ENCODE data around the gene LTA4H.

Gene LTA4H

GRCh38 chr12:96034621-96035282 lies 635 bp downstream of the LTA4H start:
- peak; percentile 11 for DNase-seq (ENCODE audit: low read depth)

- no peak for DNase-seq (ENCODE audit: low read depth)
Measured at GRCh38 chr12:96033549-96034389, 1.6 kb downstream of the LTA4H start.

- DNase-seq (ENCODE audit: low read depth), result no peak
Measured at GRCh38 chr12:96029826-96030225, 5.6 kb downstream of the LTA4H start.

DNA sequence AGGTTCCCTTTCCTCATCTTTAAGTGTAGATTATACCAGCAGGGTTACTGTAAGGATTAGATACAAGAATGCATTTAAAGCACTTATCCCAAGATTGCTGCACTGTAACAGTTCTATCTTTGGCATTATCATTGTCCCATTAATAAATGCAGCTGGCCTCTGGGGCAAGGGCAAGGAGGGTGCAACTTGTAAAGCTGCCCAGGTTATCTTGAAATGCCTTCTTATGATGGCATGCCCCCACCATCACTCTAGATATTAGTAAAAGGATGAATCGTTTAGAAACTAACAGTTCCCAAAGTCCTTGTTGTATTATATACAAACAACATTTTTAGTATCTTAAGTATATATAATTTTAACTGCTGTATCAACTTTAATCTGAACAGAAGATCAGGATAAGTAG lies 6.8 kb downstream of the LTA4H start:
- no peak for DNase-seq (ENCODE audit: low read depth)

DNA sequence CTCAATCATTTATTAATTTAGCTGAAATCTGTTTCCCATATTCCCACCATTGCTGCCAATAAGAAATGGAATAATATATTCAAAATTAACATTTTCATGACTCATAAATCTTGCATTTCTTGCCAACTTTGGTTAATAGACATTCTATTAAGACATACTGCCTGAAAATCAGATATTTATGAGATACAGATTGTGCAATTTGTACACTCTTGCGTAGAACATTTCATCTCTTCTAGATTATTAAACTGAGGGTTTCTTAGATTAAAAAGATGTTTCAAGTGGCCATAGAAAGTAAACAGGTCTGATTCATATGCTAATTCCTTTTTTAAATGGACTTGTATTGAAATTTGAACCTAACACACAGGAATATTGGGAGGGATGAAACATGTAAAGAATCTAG lies 9.1 kb downstream of the LTA4H start:
- no peak for DNase-seq (ENCODE audit: low read depth)

DNA sequence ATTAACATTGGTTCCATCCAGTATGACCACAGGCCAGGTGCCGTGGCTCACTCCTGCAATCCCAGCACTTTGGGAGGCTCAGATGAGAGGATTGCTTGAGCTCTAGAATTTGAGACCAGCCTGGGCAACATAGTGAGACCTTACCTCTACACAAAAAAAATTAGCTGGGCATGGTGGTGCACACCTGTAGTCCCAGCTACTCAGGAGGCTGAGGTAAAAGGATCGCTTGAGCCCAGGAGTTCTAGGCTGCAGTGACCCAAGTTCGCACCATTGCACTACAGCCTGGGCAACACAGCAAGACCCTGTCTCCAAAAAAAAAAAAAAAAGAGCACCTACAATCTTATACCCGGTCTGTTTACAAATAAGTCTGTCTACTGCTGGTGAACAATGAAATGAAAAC lies 9.9 kb downstream of the LTA4H start:
- DNase-seq (ENCODE audit: low read depth), result no peak

DNA sequence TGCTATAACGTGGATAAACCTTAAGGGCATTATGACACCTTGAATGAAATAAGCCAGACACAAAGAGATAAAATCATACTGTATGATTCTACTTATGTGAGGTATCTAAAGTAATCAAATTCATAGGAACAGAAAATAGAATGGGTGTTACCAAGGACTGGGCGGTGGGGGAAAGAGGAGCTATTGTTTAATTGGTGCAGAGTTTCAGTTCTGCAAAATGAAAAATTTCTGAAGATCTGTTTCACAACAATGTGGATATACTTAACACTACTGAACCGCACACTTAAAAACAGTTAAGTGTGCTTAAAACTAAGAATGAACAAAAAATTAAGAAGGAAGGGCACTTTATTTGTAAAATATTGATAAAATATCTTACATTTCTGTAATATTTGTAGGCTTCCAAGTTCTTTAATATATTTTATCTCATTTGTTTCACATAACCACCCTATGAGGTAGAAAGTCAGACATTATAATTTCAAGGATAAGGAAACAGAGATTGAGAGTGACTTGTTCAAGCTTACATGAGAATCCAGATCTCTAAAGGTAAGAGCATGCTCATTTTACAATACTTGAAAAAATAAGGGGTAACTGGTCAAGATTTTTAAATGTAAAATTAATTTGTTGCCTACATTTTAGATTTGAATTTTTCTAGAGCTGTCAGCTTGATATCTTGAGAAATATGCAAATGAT lies 14.9 kb downstream of the LTA4H start:
- DNase-seq (ENCODE audit: low read depth), result no peak

- no peak for DNase-seq (ENCODE audit: low read depth)
Measured at GRCh38 chr12:96015672-96016071, 19.7 kb downstream of the LTA4H start.

- DNase-seq (ENCODE audit: low read depth), result no peak
Measured at GRCh38 chr12:96014943-96015599, 20.3 kb downstream of the LTA4H start.

- DNase-seq (ENCODE audit: low read depth), result no peak
Measured at GRCh38 chr12:96007729-96008128, 27.7 kb downstream of the LTA4H start.

- no peak for DNase-seq (ENCODE audit: low read depth)
Measured at GRCh38 chr12:96006727-96007126, 28.7 kb downstream of the LTA4H start.

DNA sequence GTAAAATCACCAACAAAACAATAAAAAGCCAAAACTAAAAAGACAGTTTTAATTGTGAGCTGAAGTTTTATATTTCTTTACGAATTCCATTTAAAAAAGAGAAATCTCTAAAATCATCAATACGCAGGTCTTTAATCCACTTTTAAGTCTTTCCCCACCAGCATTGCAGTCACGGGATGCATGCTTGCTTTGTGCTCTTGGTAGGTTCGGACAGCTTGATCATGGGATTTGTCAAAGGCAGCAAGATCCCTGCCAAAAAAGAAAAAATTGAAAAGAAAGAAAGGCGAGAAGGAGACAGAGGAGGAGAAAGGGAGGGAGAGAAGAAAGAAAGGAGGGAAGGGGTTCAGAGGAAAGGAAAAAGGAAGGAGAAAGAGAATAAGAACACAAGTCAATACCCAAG lies 34.5 kb downstream of the LTA4H start:
- DNase-seq (ENCODE audit: low read depth), result no peak

GRCh38 chr12:95999484-95999883 lies 35.9 kb downstream of the LTA4H start:
- no peak for DNase-seq (ENCODE audit: low read depth)

- no peak for DNase-seq (ENCODE audit: low read depth)
Measured at GRCh38 chr12:95998611-95999286, 36.6 kb downstream of the LTA4H start.

DNA sequence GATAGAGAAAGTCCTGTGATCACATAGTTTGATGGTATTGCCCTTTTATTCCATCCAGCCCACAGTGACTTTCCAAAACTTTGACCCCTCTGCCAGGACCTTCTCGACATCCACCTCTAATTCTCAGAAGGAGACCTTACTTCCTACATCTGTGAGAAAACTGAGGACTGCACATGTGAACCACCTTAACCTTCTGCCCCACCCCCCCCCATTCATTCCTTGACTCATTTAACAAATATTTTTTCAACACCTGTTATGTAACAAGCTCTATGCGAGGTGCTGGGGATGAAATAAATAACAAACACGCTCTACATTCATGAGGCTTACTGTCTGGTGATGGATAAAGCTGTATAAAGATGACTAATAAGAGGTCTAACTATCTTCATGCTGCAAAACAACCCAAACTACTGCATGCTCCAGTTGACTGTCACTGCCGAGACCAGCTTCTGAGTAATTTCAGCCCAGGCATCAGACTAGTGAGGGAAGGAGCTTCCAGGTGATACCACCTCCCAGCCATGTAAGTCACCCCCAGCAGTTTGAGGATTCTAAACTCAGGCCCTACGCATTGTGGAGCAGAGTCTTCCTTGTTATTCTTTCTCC lies 37.4 kb downstream of the LTA4H start:
- no peak for DNase-seq (ENCODE audit: low read depth)

DNA sequence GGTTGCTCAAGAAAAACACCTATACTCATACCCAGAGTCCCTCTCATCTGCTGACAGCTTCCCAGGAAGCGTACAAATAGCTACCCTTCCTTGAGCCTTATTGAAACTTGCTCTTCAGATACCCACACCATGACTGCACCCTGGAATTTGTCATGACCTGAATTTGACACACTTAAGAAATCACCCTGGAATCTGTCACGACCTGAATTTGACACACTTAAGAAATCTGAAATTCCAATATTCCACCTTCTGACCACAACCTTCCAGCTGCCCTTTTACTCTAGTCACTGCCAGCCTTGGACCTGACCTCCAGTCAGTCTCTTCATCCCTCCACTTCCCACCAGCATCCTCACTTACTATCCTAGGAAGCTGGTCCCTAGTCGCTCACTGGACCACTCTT lies 38.1 kb downstream of the LTA4H start:
- DNase-seq (ENCODE audit: low read depth), result no peak

DNA sequence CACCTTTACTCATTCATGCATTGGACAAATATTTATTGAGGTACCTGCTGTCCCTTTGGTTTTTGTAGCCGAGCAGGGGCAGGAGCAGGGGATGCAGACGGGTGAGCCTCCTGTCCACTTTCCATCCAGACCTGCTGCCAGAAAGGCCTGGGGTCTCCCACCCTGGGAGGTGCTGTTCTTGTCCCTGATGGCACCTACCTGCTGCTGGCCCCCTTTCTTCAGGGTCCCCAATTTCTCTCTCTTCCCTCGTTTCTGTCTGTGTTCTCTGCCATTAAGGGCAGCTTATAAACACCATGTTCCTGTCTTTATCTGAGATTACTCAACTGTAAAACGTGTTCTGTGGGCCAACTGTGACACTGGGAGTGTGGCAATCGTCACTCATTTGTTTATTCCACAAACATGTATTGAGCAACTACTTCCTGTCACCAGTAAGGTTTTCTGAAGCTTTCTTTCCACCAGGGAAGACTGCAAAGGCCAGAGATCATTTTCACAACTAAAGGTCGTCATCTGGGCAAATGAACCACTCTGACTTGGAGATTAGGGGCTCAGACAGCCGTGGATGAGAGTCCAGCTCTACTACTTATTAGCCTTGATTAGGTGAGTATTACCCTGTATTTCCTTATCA lies 39.2 kb downstream of the LTA4H start, which contains the start of gene HAL:
Gene HAL, minus strand, starts transcription at position 311 of the 625 bp plus-strand sequence. CDS start 434 bp downstream, outside the sequence.
- DNase-seq (ENCODE audit: low read depth), result no peak

DNA sequence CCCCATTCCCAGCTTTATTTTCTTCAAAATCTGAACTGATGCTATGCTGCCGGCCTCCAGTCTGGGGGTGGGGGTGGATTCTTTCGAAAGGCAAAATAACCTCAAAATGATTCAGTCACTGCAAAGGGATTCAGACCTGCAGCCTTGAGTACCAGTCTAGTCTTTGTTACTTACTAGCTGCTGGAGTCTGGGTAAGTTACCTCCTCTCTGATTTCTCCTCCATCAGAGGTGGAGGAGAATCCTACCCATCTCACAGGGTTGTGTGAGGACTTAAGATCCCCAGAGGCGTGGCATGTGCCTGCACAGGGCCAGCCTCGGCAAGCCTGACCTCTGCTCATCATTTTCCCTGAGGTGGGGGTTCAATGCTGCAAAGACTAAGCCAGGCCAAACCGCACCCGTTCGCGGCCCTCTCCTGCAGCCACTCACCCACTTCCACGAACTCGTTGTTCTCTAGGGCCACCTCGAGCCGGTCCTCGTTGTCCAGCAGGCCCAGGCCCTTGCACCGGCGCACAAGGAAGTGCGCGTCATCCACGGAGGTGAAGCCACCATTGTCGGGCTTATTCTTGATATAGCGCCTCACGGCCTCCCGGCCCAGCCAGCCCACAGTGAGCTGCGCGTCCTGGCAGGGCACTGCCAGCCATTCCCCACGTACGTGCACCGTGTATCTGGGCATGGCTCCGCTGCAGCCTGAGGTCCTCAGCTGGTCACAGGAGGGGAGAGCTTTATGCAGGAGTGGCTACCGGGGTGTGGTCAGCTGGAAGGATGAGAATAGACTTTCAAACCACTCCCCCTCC lies 40.0 kb downstream of the LTA4H start:
- no peak for DNase-seq (ENCODE audit: low read depth)

GRCh38 chr12:95994476-95994875 lies 40.9 kb downstream of the LTA4H start:
- no peak for DNase-seq (ENCODE audit: low read depth)

GRCh38 chr12:95993907-95994306 lies 41.5 kb downstream of the LTA4H start:
- DNase-seq (ENCODE audit: low read depth), result no peak
